CD4-positive, alpha-beta T cell treated with Interleukin-15 for 4 hours (primary cell): ENCODE results near the gene MAPK8.

Experiments
- DNase-seq: peaks from one replicate; pipeline ENCODE4 v3.0.0-alpha.2; 2020; ENCODE audit warnings: low spot score

MAPK8 gene

DNA sequence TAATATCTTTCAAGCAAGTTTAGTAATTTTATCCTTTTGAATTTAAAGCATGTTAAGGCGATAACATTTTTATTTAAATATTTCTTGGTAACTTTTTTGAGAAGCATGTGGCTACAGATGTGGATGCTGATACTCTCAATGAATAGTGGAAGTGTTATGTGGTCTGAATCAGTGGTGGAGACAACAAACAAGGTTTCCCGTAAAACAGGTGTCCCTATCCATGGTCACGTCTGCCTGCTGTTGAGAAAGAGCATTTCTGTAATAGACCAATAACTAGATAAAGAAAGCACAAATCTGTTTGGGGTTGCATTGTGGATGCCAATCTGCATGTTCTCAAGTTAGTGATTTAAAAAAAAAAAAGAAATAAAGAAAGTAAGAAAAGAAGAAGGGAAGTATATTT is 13.9 kb upstream of the MAPK8 start:
- DNase-seq: no peak

DNA sequence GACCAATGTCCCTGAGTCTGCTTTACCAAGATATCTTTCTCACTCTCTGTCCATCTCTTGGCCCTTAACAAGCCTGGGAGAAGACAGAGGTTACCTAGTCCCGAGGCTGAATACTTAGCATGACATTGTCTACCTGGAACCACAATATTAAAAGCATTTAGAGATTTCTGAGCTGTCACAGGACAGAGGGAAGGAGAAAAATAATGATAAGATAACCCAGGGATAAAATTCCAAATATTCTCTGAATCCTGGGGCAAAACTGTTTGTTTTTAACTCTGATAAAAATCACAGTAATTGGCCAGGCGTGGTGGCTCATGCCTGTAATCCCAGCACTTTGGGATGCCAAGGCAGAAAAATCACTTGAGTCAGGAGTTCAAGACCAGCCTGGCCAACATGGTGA is 12.0 kb upstream of the MAPK8 start:
- DNase-seq: no peak

DNA sequence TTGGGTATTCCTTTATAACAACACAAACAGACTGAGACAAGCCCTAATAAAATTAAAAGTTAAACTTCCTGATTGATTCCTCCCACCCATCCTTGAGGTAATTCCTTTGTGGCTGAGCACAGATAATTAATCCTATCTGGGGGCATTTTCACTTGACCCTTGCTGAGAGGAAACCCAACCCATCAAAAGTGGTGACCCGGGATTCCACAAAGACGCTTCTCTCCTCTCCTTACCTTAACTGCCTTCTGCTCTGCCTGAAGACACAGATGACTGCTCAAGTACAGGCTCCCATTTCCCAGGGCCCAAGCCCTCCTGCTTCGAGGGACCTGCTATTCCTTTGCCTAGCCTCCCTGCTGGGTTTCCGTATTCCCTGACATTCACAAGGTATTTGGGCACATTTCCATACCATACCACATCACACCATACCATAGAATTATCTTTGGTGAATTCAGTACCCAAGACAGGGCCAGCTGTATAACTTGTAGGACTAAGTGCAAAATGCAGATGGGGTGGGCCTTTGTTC is 9.8 kb upstream of the MAPK8 start:
- no peak for DNase-seq

- no peak for DNase-seq
Observed at GRCh38 chr10:48299066-48299465, 7.4 kb upstream of the MAPK8 start.

DNA sequence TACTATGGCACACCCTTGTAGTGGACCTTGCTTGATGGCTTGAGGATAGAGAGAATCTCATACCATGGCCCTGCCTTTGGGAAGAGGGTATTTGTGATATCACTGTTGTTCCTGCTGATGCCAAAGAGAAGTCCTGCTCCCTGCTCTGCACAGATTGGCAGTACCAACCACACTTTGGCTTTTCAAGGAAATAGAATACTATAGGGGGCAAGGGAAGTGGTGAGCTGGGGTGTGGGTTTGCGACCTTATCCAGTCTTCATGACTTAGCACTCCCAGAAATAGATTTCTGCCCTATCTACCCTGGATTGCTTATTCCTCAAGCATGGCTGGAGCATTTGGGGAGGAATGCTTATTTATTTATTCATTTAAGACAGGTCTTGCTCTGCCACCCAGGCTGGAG is 6.8 kb upstream of the MAPK8 start:
- no peak for DNase-seq

DNA sequence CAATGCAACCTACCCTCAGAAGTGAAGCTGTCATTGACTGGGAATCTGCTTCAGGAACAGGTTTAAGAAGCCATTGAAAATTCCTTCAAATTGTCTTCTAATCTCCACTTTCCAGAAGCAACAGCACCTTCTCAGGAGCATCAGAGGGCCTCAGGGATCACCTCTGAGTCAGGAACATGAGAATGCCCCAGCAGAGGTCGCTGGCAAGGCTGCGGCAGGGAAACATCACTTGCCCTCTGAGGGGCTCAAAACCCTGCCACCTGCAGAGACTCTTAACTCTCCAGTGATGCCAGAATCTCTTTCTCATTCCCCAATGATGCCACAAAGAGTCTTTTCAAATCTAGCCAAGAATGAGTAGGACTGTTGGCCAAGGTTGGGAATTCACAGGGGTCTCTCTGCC is 5.9 kb upstream of the MAPK8 start:
- DNase-seq: no peak

DNA sequence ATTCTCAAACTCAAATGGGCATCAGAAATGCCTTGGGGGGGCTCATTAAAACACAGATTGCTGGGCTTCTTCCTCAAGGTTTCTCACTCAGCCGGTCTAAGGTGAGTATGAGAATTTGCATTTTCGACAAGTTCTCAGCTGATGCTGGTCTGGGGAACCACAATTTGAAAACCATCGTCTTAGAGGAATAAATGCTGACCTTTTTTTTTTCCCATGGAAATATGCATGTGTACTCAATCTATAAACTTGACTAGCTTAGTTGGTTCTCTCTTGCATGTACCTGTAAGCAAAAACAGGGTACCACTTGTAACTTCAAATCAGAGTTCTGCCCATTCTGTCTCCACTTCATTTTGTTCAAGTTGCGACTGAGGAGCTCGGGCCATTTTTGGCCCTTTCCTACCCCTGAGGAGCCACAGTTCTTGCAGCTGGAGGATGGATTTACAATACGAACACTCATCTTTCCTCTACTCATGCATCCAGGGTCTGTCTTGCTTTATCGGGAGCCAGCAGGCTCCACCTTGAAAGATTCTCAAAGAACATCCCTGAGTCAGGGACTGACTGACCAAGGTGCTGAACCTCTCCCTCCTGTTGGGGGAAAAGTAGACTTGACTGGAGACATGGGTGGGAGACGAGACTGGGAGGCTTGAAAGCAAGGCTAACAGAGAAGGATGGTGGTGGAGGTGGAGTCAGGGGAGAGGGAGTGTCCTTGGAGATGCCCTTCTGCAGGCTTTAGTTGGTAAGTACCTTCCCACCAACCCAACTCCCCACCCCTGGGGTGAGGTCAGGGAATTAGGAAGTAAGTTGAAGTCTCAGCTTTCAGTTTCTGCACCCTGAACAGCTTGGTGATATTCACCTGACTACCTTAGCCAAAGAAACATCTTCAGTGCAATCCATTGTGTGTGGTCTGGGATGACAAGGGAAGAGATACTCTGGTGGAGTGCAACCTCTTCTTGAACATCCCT is 3.7 kb upstream of the MAPK8 start:
- no peak for DNase-seq

- no peak for DNase-seq
Observed at GRCh38 chr10:48305905-48306264, 592 bp upstream of the MAPK8 start.

GRCh38 chr10:48306870-48307710 is 613 bp downstream of the MAPK8 start:
- peak; percentile 62 for DNase-seq

- no peak for DNase-seq
Observed at GRCh38 chr10:48307711-48308018, 1.2 kb downstream of the MAPK8 start.

DNA sequence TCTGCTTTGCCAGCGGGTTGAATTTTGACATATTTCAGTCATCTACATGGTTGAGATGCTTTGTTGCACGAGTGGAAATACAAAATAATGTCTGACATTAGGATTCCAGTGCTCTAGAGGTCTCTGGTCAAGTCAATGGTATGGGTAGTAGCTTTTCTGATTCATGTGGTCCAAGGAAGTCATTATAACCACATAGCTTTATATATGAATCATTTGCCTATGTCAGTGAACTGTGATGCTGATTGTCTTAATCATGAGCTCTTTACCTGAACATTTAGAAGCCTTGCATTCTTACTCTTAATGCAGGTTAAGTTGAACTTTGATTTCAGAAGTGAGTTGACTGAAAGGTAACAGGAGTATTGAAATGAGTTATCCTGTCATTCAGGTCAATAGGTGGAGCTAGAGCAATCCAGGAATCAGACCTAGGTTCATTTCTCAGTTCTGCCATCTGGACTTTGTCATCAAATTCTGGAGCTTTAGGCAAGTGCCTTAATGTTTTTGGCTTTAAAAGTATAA is 3.3 kb downstream of the MAPK8 start:
- peak; percentile 4 for DNase-seq

DNA sequence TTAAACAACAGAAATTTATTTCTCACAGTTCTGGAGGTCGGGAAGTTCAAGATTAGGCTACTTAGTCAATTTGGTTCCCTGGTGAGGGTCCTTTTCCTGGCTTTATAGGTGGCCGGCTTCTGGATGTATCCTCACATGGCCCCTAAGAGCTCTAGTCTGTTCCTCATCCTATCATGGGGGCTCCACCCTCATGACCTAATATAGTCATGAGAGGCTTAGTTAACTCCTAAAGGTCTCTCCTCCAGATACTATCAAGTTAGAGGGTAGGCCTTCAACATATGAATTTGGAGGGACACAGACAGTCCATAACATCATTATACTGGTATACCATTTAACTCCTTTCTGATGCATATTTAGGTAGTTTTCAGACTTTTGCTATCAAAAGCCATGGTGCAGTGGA is 7.6 kb downstream of the MAPK8 start:
- no peak for DNase-seq

- DNase-seq: no peak
Observed at GRCh38 chr10:48316236-48316635, 9.8 kb downstream of the MAPK8 start.

DNA sequence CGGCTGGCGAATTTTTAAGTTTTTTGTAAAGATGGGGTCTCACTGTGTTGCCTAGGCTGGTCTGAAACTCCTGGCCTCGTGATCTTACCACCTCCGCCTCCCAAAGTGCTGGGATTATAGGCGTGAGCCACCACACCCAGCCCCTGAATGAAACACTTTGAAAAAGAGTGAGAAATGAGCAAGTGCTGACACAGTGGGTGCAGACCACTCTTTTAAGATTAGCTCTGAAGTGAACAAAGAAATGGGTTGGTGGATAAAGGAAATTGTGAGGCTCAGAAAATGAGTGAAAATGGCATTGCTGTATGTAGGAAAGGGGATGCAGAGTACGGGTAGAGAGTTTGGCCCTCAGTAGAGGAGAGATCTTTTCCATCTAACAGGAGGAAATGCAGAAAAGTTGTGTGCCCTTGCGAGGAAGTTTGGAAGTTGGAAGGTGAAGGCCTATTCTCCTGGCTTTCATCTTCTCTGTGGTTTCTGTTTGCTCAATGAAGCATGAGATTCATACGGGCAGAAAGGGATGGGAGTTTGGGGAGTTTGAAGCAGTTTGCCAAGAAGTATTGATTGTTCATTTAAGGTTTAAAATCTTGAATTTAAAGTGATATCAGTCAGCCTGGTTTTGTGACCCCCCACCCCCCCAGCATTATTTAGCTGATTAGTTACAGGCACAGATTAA is 11.0 kb downstream of the MAPK8 start:
- no peak for DNase-seq

- no peak for DNase-seq
Observed at GRCh38 chr10:48322017-48322416, 15.5 kb downstream of the MAPK8 start.

GRCh38 chr10:48324580-48324979 is 18.1 kb downstream of the MAPK8 start:
- no peak for DNase-seq

DNA sequence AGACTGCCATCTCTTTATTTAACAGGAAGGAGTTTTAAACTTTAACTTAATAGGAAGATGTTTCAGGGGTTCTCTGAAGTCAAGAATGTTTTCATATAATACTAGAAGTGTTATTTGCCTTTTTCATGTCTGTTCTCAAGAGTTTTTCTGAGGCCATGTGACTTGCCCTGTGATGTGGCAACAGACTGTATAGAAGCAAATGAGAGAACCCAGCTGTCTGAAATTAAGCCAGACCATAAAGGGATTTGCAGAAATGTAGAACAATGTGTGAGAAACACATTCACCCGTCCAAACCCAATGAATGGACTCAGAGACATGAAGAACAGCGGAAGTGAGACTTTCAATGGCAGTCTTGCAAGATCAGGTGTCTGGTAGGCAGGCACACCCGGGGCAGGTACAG is 23.8 kb downstream of the MAPK8 start:
- no peak for DNase-seq

DNA sequence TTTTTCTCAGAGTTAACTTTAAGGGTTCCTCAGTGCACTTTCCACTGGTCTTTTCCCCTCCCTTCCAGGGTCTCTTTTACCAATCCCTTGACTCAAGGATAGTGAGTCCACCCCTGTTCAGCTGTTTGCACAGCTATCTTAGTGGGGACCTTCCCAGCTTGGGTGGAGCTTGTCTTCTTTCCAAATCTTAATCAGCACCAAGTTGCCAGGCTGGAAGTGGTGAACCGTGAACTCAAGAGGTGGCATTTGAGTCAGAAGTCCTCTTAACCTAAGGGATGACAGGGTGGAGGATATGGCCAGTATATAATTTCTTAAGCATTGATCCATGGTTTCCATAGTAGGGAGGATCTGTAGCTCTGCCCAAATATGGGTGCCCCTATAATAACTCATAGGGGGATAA is 25.0 kb downstream of the MAPK8 start:
- no peak for DNase-seq

DNA sequence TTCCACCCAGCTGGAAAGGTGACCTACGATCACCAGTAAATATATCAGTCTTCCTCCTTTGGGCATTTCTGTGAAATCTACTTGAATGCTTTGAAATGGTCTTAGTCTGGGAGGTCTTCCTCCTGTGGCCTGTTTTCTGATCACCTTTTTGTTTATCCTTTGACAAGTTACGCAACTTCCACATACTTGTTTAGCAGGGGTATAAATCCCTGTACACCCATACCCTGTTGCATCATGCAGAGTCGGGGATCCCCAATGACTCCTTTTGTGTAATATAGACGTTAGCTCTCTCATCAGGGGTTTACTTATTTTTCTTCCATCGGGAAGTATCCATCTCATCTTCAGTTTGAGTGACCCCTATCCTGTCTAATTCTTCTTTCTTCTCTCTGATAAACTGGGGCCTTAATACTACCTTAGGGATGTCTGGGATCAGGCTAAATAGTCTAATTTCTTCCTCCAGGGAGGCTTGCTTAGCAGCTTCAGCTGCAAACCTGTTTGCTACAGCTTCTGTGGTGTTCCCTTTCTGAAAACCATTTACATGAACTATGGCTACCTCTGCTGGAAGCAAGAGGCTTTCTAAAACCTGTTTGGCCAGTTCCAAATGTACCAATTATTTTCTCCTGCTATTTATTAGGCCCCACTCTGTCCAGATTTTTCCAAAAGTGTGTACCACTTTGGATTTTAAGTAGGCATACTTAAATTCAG is 25.8 kb downstream of the MAPK8 start:
- no peak for DNase-seq

DNA sequence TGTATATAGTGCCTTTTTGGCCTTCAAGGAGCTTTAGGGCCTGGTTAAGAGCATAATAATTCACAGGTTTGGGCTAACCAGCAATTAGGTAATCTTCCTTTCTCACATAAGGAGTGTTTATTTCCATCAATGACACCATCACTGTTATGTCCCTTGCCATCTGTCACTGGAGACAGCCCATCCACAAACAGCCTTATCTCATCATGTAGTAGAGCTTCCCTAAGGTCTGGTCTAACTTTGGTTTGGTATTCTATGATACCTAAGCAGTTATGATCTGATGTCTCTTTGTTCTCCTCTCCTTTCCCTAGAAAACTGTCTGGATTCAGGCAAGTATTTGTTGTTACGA is 26.4 kb downstream of the MAPK8 start:
- DNase-seq: no peak

DNA sequence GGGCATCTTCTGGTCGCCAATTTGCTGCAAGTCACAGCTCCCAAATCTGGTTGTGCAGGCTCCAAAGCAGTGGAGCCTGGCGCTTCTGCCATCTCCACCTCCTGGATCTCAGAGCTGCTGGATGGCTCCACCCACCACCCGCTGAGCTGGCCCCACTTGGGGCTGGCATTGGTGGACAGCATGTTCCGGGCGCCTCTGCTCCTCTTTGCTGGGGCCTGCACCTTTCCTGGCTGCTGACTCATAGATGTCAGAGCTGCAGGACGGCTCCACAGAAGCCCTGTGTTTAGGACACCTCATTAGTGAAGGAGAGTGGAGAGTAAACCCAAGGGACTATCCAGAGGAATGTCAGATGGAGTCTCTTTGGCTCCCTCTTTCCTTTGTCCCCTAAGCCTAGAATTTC is 27.4 kb downstream of the MAPK8 start:
- no peak for DNase-seq

DNA sequence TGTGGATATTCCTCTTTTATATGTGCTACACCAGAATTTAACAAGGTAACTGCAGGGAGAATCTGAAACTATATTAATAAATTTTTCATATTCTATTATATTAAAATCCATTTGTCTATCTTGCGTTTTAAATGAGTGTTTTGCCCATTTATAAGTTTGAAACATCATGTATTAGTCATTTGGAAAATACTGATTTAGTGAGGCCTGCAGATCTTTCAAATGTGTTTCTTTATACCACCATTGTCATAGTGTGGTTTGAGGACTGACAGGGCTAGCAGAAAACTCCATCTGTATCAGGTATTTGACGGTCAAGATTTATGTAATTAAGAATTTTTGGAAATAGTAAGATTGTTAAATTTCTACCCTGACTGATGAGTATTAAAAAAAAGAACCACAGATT is 29.3 kb downstream of the MAPK8 start:
- DNase-seq: no peak
